GM19025 (cell line): ENCODE measurements around the gene THSD4.

Experiments
- ATAC-seq: cut with Tn5 transposase; IDR thresholded peaks from one replicate; pipeline ENCODE4 v1.9.1; 2021; ENCODE audit warnings: mild to moderate bottlenecking, low read depth, moderate library complexity; ENCODE audit not compliant: unreplicated experiment

THSD4 gene

DNA sequence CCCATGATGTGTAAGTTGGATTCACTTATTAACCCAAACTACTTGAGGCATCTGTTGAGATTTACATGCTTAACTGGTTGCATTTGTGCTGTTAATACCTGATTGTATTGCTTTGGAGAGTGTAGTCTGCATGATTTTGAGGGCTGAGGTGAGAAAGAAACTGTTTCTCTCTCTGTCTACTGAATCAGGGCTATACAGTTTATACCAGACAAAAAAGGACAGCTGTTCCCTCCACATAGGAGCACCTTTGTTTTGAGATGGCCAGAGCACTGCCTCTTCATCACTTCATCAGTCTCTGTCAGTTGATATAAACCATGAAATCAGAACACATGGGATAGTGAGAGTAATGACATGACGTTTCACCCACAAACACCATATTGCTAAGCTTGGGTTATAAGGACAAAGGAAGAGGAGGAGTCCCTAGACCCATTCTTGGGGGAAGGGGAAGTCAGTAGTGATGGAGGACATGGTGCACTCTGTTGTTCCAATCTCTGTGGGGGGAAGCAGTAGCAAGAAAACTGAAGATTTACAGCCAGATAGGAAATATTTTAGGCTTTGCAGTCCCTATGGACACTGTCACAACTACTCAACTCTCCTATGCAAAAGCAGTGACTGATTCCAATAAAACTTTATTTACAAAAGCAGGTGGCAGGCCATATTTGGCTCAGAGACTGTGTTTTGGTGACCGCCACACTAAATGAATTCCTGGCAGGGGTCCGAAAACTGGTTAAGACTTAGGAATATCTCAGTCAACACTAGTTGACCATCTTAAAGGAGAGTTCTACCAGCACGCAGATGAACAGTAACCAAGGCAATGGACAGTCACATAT lies 571.2 kb downstream of the THSD4 start:
- ATAC-seq, result no peak

DNA sequence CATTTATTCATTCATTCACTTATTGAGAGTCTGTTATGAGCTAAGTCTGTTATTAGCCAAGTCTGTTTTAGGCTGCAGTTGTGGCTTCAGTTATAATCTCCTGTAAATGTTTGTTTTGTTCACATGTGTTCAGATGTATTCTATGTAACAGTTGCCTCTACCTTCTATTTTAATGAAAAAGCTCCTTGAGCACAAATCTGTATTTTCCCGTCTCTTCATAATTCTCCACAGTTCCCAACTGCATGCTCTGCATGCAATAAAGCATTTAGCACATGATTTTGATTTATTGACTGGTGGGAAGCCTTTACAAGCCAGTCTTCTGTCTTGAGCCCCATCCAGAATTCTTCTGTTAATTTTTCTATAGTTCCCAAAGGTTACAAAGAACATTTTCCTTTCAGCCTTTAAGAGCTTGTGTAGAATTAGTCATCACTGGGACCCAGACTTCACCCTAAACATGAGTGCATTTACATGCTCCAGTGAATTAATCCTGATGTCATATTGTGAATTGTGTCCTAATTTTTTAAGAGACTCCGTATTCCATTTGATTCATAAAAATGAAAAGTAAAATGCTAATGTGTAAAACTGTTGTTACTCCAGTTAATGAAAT lies 572.7 kb downstream of the THSD4 start:
- no peak for ATAC-seq

DNA sequence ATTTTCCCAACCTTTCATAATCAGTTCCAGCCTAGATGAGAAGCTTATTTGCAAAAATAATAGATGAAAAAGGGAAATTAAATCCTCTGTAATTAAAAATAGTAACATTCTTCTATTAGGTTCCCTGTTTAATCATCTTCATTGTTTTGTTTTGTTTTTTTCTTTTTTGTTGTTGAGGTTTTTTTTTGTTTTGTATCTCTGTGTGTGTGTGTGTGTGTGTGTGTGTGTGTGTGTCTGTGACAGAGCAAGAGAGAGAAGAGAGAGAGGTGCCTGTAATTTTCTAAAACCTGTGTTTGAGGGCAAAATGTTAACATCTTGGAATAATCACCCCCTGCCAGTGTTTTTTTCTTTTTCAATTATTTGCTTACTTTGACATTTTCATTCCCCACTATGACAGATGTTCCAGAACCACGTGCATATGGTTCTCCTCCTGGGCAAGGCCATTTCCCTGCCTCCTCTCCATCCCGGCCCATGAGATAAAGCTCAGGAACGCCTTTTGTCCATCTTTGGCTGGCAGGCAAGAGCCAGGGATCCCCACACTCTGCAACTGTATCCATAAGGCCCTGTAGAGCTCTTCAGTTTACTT lies 573.3 kb downstream of the THSD4 start:
- no peak for ATAC-seq

DNA sequence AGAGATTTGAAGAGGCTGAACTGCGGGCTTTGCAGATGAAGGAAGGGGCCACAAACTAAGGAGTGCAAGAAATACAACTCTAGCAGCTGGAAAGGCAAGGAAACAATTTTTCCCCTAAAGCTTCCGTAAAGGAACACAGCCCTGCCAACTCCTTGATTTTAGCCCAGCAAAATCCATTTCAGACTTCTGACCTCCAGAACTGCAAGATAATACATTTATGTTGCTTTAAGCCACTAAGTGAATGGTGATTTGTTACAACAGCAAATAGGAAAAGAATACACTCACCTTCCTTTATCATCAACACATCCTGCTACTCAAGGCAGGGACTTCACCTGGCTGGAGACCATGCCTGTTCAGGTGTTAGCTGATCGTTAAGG lies 575.8 kb downstream of the THSD4 start:
- no peak for ATAC-seq

DNA sequence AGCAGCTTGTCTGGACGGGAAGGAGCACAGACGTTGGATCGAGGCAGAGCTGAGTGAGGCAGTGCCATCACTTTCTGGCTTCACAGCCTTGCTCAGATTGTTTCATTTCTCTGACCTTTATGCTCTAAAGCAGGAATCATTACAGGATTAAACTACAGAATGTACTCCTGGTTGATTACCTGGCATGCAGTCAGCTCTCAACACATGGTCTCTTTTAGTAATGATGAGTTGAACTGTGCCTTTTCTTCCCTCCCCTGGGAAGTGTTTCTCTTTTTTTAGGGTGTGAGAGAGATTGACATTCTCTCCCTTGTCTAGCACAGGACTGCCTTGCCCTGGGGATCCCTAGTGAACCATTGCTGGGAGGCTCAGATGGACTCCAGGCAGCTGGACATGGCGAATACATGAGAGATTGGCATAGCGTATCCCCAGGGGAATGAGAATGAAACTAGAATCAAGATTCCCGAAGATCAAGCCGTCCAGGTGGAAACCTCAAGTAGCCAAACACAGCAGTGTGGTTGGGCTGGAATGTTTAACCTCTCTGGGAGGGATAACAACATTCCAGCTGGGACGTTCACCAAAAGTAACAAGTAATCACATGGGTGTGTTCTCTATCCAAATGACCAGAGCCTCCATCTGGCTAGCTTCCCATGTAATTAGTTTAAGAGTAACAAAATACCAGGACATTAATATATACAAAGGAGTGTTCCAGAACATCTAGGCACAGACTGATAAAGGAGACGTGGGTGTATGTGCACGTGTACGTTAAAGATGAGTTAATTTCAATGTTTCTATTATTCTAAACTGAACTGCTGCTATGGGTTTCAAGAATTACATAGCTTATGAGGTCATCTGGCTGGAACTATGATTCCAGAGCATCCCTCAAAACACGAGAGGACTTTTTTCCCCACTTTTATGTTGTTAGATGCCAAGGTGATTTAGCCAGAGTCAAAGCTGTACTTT lies 576.5 kb downstream of the THSD4 start:
- no peak for ATAC-seq

DNA sequence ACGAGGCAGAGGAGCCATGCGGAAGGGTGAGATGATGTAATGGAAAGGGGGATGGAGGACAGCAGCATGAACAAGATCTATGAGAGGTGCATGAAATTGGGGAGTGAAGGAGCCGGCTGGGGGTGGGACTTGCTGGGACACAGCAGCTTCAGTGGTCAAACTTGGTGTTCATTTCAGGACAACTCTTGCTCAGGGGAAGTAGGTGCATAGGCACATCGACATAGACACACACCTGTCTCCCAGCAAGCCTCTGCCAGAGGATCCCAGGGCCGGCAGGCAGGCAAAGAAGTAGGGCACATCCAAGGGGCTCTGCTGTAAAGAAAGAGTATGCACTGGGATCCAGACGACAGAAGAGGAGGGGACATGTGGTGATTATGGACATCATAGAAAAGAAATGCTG lies 582.0 kb downstream of the THSD4 start:
- no peak for ATAC-seq

DNA sequence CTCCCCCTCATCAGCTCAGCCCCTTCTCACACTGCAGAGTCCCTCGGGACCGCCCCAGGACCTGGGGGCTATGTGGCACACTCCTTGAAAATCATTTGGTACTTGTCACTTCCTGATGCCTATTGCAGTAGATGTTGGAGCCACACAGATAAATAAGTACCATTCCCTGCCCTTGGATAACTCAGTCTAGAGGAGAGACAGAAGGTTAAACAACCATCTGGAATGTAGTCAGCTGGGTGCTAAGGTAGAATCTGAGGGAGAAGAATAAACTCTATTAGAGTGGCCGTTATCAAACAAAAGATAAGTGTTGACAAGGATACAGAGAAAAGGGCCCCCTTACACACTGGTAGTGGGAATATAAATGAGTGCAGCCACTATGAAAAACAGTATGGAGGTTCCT lies 582.8 kb downstream of the THSD4 start:
- ATAC-seq, result no peak

DNA sequence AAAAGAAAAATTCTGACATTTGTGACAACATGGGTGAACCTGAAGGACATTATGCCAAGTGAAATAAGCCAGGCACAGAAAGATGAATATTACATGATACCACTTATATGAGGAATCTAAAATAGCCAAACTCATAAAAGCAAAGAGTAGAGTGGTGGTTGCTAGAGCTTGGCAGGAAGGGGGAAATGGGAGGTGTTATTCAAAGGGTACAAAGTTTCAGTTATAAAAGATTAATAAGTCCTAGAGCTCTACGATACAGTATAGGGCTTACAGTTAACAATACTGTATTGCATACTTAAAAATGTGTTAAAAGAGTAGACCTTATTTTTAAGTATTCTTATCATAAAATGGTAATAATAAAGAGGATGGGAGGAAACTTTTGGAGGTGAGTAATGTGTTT lies 583.5 kb downstream of the THSD4 start:
- no peak for ATAC-seq

DNA sequence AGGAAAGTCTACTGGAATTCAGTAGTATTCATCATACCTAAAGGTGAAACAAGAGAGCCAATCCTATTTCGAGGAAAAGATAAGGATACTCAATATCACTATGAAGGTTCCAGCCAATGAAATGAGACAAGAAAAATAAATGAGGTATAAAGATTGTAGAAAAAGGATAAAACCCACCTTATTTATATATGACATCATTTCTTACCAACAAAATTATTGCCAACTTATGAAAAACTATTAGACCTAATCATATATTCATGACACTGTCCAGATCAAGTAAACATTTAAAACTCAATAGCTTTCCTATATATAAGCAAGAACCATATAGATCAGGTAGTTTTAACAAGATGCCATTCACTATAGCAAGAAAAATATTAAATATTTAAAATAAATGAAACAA lies 584.7 kb downstream of the THSD4 start:
- ATAC-seq, result no peak

DNA sequence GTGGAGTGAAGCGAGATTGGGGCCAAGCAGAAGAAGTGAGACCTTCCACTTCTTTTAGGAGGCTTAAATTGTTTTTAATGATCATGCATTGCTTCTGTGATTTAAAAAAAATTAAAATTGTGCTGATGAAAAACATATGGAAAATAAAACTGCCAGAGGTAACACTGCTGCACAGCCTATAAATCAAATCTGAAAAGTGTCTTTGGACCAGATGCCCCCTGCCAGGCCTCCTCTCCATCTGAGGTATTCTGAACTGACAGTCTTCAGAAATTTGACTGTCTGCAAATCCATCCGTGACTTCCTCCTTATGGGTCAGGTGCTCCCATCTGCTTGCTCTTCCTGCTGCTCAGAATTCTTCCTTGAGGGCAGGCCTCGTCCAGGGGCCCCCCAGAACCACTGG lies 586.5 kb downstream of the THSD4 start:
- ATAC-seq, result no peak

DNA sequence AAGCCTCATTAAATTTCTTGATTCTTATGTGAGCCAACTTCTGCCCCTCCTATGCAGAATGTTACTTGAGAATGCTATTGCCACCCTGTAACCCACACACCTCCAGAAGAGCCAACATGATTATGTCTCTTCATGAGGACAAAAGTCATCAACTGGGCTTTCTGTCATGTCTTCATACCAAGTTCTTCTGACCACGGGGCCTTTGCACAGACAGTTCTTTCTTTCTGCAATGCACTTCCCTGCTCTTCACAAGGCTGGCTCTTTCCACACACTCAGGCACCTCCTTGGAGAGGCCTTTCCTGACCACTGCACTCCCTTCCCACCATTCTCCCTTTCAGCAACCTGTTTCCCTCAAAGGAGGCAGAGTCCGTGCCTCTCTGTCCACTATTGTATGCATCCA lies 587.2 kb downstream of the THSD4 start:
- ATAC-seq, result no peak

DNA sequence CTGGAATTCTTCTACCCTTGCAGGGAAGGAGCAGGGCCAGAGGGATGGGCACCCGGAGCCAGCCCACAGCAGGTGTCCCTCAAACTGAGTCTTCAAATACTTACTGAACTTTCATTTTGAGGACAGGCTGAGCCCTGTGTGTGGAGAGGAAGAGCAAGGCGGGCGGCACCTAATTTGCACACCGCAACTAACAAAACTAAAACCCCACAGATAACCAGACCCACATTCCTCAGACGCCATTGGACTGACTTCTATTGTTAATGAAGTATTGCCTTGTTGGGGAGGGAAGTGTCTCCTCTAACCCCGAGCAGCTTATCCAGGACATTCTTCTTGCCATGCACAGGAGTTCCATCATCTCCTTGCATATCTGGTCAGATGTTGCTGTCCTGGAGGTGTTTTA lies 589.9 kb downstream of the THSD4 start:
- ATAC-seq, result no peak

DNA sequence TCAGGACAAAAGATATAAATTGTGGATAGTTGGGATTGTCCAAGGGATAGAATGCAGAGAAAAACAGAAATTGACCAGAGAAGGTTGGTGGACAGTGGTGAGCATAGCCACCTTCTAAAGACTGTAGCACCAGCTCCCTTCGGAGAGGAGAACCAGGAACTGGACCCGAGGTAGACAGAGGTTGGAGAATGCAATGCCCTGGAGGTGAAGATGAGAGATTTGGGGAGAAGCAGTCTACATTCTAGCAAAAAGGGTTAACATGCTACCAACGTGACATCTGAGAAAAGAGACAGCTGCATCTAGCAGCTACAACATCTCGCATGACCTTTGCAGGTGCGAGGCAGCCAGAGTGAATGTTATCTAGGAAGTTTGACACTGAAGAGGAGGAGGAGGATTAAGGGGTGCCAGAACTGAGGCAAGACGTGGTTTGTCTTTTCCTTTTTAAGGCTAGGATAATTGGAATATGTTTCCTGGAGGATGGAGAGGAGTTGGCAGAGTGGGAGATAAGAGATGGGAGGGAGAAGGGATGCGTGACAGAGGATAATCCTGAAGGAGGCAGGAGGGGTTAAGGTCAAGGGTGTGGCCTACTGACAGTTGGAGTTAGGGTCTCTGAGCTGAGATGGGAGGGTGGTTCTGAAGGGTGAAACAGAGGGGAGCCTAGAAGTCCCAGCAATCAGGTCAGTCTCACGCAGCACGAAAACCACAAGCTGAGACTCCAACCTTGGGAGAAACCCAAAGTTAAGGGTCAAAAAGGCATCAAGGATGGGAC lies 591.4 kb downstream of the THSD4 start:
- ATAC-seq, result no peak

DNA sequence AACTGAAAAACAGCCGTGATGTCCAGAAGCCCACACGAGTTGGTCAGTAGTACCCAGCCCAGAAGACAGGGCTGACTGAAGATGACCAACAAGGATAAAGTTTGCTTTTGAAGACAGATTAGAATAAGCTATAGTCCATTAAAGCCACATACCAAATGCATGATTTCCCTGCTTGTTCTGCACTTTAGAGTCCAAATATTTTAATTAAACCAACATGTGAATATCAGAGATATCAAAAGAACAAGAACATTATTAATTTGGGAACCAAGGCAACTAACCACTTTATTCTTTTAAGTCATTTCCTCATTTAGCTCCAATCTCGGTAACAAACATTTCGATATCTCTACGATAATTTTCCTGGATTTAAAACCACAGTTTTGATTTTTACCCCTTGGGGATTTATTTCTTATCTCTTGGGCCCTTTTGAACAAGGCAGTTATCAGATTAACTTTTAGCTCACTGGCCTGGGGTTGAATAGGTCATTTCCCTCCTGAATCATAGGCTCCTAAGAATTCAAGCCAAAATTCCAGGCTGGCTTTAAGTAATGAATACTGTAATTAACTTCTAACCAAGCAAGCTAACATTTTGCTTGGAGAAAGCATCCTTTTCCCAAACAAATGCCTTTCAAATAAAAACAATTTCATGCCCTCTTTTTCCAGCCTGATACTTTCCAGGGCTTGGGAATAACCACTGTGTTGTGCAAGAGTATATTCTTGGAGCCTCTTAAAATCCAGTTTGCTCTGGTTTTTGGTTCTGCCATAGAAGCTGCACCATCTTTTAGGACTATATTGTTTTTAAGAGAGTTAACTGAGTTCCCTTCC lies 592.2 kb downstream of the THSD4 start:
- ATAC-seq, result no peak

DNA sequence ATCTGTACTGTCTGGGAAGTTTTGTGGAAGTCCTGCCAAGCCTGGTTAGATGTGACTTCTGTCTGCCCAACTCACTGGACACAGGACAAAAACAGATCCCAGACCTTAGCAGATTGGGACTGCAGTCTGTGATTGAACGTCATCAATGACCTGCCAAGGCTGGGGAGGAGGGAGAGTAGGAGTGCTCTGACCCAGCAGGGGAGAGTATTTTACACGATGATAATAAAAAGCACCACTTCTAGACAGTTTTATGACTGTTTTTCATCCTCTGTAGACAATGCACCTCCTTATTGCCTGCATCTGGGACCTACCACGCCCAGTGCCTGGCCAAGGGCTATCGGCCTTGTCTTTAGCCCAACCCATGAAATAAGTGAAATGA lies 592.8 kb downstream of the THSD4 start:
- ATAC-seq, result no peak

DNA sequence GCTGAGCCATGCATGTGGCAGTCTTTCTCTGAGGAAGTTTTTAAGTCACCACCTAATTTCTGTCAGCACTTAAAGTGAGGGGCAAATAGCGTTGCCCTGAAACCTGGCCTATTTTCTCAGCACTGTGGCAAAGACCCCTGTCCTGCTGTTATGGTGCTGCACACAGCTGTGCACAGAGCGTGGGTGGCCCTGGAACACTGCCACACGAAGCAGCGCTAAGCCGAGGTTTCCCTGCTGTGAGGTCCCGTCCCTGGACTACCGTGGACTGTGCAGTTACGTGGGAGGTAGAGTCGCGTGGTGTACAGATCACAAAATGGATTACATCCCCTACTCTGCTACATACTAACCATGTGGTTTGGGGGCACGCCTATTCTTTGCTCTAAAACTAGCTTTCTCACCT lies 593.5 kb downstream of the THSD4 start:
- ATAC-seq, result no peak

DNA sequence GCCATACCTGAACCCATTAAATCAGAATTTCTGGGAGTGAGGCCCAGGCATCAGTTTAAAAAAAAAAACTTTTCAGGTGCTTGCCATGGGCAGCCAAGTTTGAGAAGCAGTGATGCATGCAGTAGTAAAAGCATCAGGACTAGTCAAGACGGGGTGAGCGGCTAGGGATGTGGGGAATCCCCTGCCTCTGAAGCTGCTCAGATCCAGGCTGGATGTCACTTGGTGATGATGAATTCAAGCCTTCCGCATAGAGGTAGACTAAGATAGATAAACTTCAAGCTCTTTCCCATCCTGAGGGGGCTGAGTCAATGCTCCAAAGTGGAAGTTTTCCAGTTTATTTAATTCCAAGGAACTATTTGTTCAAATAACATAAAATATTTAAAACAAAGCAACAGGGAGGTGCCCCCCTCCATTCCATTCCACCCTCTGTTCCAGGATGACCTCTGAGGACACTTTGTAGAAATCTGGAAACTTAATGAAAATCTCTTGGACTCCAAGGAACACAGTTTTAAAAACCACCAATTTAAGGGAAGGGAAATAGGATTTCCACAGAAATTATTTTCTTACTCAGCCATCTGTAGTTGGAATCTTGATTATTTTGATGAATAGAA lies 594.6 kb downstream of the THSD4 start:
- no peak for ATAC-seq

DNA sequence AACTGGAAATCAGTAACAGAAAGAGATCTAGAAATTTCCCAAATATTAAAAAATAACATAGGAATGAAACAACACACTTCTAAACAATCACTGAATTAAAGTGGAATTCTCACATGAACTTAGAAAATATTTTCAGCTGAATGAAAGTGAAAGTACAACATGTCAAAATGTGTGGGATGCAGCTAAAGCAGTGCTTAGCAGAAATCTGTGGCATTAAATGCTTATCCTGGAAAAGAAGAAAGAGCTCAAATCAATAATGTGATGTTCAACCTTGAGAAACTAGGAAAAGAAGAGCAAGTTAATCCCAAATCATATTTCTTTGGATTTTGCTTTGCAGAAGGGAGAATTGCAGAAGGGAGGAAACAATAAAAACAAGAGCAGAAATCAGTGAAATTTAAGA lies 596.9 kb downstream of the THSD4 start:
- no peak for ATAC-seq
